ENCODE data around the gene EVC2. TPM values are rescaled to one million over a fixed set of nuclear protein-coding genes. Genes with fewer than 3 reads are reported as not detected.

The EVC2 gene
- total RNA-seq, 4 donors from 2014 or later: 8.0 to 15.1 (median 11.5) TPM

- intact Hi-C loops (cut with DNase I; ENCODE audit: low total_unique reads): no loop called here
- 72 to 74% methylated on average over 5 of the region's 5 CpGs for WGBS, 2 donors
- H3K4me3 ChIP-seq (ENCODE audit: low read depth, poor library complexity, severe bottlenecking): no peak overlapping the region
- TF ChIP-seq CTCF (IDR thresholded peaks at IDR 0.05) (no peak), POLR2A (IDR thresholded peaks at IDR 0.05) (no peak)
- DNase-seq (ENCODE audit: low spot score in 2 of 2): no peak
Observed at GRCh38 chr4:5575941-5576340, 132.4 kb downstream of the EVC2 start.

GRCh38 chr4:5574386-5574785 is 134.0 kb downstream of the EVC2 start:
- no peak overlapping the region for H3K4me3 ChIP-seq (ENCODE audit: low read depth, poor library complexity, severe bottlenecking)
- DNase-seq (ENCODE audit: low spot score in 2 of 2): no peak
- intact Hi-C loops (cut with DNase I; ENCODE audit: low total_unique reads): no loop called here
- 84 to 88% methylated on average over 5 of the region's 5 CpGs for WGBS, 2 donors
- TF ChIP-seq POLR2A (IDR thresholded peaks at IDR 0.05): no peak
- no peak for TF ChIP-seq CTCF (IDR thresholded peaks at IDR 0.05)

- 88% methylated on average over 8 of the region's 8 CpGs for WGBS, 2 donors
- intact Hi-C loops (cut with DNase I; ENCODE audit: low total_unique reads): no loop called here
- no peak overlapping the region for H3K4me3 ChIP-seq (ENCODE audit: low read depth, poor library complexity, severe bottlenecking)
- DNase-seq (ENCODE audit: low spot score in 2 of 2): no peak
- TF ChIP-seq POLR2A (IDR thresholded peaks at IDR 0.05) (no peak), CTCF (IDR thresholded peaks at IDR 0.05) (no peak)
Observed at GRCh38 chr4:5573965-5574364, 134.4 kb downstream of the EVC2 start.

GRCh38 chr4:5572751-5573150 is 135.6 kb downstream of the EVC2 start:
- no peak overlapping the region for H3K4me3 ChIP-seq (ENCODE audit: low read depth, poor library complexity, severe bottlenecking)
- WGBS, 2 donors: 85 to 93% methylated on average over 5 of the region's 5 CpGs
- no peak for DNase-seq (ENCODE audit: low spot score in 2 of 2)
- intact Hi-C loops (cut with DNase I; ENCODE audit: low total_unique reads): no loop called here
- no peak for TF ChIP-seq POLR2A (IDR thresholded peaks at IDR 0.05)
- no peak for TF ChIP-seq CTCF (IDR thresholded peaks at IDR 0.05)

GRCh38 chr4:5572114-5572513 is 136.2 kb downstream of the EVC2 start:
- intact Hi-C loops (cut with DNase I; ENCODE audit: low total_unique reads): no loop called here
- no peak for DNase-seq (ENCODE audit: low spot score in 2 of 2)
- WGBS, 2 donors: 61 to 78% methylated on average over 2 of the region's 2 CpGs
- TF ChIP-seq POLR2A (IDR thresholded peaks at IDR 0.05): no peak
- TF ChIP-seq CTCF (IDR thresholded peaks at IDR 0.05): no peak
- no peak overlapping the region for H3K4me3 ChIP-seq (ENCODE audit: low read depth, poor library complexity, severe bottlenecking)

GRCh38 chr4:5571646-5572045 is 136.7 kb downstream of the EVC2 start:
- WGBS, 2 donors: 84% methylated on average over 5 of the region's 5 CpGs
- TF ChIP-seq POLR2A (IDR thresholded peaks at IDR 0.05): no peak
- TF ChIP-seq CTCF (IDR thresholded peaks at IDR 0.05): no peak
- no peak overlapping the region for H3K4me3 ChIP-seq (ENCODE audit: low read depth, poor library complexity, severe bottlenecking)
- DNase-seq (ENCODE audit: low spot score in 2 of 2): no peak
- intact Hi-C loops (cut with DNase I; ENCODE audit: low total_unique reads): no loop called here

Data from lower leg skin (tissue), 4 donors.